Activated effector memory CD4-positive, alpha-beta T cell treated with Interleukin-2 at 50 U/mL for 16 hours (primary cell): ENCODE results near the gene TMEM212.
"Not testable (repeated sequence)": the region's sequence is repeated elsewhere in the genome, so short reads cannot be mapped to it uniquely, and the experiment has no call there.

ENCODE experiments used
- DNase-seq: peaks from one replicate; pipeline ENCODE4 v3.0.0-alpha.2; 2020

The TMEM212 gene

GRCh38 chr3:171898192-171898591 is 55.0 kb downstream of the TMEM212 start:
- DNase-seq, result no peak

DNA sequence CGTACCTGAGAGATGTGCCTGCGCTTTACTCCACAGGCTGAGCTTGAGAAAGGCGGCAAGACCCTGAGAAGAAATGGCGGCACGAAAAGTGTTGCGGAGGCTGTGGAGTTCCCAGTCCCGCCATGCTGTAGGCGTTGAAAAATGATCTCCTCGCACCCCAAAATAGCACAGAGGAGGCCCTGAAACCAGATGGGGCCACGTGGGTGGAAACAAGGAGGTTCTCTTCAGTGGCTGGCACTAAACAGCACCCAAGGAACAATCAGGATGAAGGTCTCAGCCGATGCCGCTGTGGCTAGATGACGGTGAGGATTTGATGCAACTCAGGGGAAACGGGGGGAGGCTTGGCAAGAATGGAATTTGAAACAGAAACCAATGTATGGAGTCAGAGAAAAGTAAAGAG is 57.3 kb downstream of the TMEM212 start:
- no peak for DNase-seq

DNA sequence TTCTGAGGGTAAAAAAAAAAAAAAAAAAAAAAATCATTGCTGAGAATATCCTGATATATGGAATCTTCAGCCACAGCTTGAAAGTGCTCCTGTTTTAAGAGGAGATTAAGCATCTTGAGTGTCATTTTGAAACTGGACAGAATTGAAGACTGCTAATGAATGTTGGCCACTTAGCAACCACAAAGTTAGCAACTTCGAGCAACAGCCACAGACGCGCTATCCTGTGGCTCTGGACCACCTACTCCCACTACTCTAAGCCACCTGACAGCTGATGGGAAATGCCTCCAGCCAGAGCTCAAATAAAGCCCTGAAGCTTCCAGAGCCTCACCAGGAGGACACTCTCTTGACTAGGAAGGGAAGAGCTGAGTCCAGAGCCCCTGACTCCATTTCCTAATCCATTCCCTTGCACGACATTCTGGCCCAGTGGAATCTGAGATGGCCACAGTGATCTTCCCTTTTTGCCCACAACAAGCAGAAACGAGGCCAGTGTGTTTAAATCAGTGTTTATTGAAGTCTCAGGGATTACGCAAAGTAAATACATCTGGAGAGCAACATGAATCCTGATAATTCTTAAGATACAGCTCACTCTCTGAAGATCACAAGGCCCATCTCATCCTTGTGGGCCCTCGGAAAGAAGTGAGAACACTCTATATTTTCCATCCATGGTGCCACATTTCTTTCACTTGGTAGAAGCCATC is 58.6 kb downstream of the TMEM212 start:
- DNase-seq, result no peak

DNA sequence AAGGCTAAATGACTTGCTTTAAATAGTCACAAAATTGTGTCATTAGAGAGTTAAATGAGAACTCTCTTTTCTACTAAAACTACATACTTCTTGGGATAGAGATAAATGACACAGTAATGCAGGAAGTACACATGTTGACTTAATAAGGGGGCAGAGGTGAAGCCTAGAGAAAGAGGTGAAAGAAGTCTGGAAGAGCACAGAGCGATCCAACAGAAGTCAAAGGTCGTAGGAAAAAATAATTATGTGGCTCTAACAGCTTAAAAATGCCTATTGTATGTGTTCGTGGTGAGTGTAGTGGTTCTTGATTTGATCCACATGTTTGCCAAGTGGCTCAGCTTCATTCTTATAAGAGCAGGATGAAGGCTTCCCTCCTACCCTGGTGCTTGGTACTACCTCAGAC is 61.7 kb downstream of the TMEM212 start:
- DNase-seq, result no peak

- DNase-seq, result not testable (repeated sequence)
These were observed 63.4 kb downstream of the TMEM212 start for GRCh38 chr3:171906503-171906902.

- DNase-seq, result no peak
These were observed 64.0 kb downstream of the TMEM212 start for GRCh38 chr3:171906951-171907676.

DNA sequence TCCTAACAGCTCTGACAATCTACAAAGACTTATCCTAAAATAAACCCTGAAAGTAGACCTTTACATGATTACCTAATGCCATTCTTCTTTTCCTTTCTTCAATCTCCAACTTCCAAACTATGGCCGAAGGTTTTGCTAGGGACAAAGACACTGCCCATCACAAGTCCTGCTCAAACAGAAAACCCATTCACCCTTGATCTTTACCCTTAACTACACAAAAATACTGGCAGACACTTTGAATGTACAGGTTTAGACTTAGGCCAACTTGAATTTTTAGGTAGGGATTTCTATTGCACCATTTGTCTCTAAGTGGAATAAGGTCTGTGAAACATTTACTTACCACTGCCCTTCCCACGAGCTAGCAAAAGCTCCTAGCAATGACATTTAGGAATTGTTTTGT is 64.6 kb downstream of the TMEM212 start:
- DNase-seq, result no peak

DNA sequence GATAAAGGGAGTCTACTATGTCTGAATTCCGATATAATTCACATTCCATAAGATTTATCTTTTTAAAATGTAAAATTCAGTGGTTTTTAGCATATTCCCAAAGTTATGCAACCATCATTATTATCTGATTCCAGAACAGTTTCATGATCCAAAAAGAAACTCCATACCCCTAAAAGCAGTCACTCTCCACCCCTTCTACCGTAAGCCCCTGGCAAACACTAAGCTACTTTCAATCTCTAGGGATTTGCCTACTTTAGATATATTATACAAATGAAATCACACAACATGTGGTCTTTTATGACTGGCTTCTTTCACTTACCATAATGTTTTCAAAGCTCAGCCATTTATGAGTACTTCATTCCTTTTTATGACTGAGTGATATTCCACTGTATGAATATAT is 65.6 kb downstream of the TMEM212 start:
- DNase-seq, result no peak
